HepG2 (cell line): ENCODE measurements around the gene ADAMTS20. TPM values are rescaled to one million over a fixed set of nuclear protein-coding genes. Genes with fewer than 3 reads are reported as not detected.

Source experiments
- ATAC-seq: fragments of 200-7000 bp; cut with Tn5 transposase; 3 replicates; pipeline ENCODE4 v1.9.1; 2020; ENCODE audit warnings: mild to moderate bottlenecking, moderate library complexity
- BruUV-seq: library from RNA; stranded (reverse); fragments of 400-500 nt; replicated peaks from 2 replicates; lab custom pipeline; 2021; lab: Mats Ljungman, UMichigan
- CTCF ChIA-PET: fragments of 300-600 bp; formaldehyde crosslinking; extraction: SDS; loops from one replicate; lab custom pipeline; 2021; ENCODE audit warnings: low total read pairs, inconsistent platforms, low intra/inter-chr PET ratio; lab: Yijun Ruan, JAX
- POLR2A ChIA-PET: fragments of 350-600 bp; sonication (Branson Sonifier 250); formaldehyde crosslinking; loops from one replicate; lab custom pipeline; 2020; ENCODE audit warnings: antibody characterized with exemption, inconsistent platforms; lab: Yijun Ruan, JAX
- DNase-seq: peaks from one replicate; pipeline ENCODE4 v3.0.0-alpha.2; 2015; ENCODE audit warnings: low spot score
- FAIRE-seq: peaks from 3 replicates; lab custom pipeline; 2011; peaks lifted over from hg19 to GRCh38; lab: Jason Lieb, UNC
- H2AFZ ChIP-seq: one replicate; pipeline ENCODE4 v1.6.1; 2011; ENCODE audit warnings: low read length, inconsistent platforms
- H3K27ac ChIP-seq: fragments of 300-600 bp; 3 replicates; pipeline ENCODE4 v1.8.0; 2011; ENCODE audit warnings: mixed run types, mild to moderate bottlenecking, mixed read lengths, low read length, inconsistent platforms; ENCODE audit not compliant: insufficient read depth; ENCODE audit errors: extremely low read length
- H3K27me3 ChIP-seq, 2 experiments: fragments of 200-600 bp in 1 of 2; 2 replicates in 1 of 2; 3 replicates in 1 of 2; pipeline versions ENCODE4 v1.6.0 to v1.8.0; 2011; ENCODE audit warnings: low read length in 2 of 2, mild to moderate bottlenecking in 2 of 2, moderate library complexity in 2 of 2, inconsistent platforms in 1 of 2; ENCODE audit not compliant: insufficient read depth in 2 of 2, control insufficient read depth in 1 of 2
- H3K36me3 ChIP-seq, 2 experiments: fragments of 200-600 bp in 1 of 2; replicated peaks in 1 of 2; 2 replicates in 1 of 2; 3 replicates in 1 of 2; pipeline versions ENCODE4 v1.5.1 to v1.8.0; 2011; ENCODE audit warnings: low read length in 2 of 2, inconsistent platforms in 1 of 2; ENCODE audit not compliant: insufficient read depth in 2 of 2, control insufficient read depth in 1 of 2
- H3K4me1 ChIP-seq: 2 replicates; pipeline ENCODE4 v1.5.1; 2012; ENCODE audit warnings: low read length, inconsistent platforms; ENCODE audit not compliant: insufficient read depth
- H3K4me2 ChIP-seq: 2 replicates; pipeline ENCODE4 v1.6.0; 2011; ENCODE audit warnings: low read depth, low read length, inconsistent platforms
- H3K4me3 ChIP-seq, 3 experiments: fragments of 200-600 bp in 1 of 3; sonication (generic), shearing (Covaris generic) in 1 of 3; replicated peaks in 1 of 3; 2 replicates each; pipeline ENCODE4 v1.5.1; 2011 to 2016; ENCODE audit warnings: low read length in 3 of 3, inconsistent platforms in 2 of 3, low read depth in 2 of 3, mild to moderate bottlenecking in 2 of 3, control low read depth in 1 of 3, mixed read lengths in 1 of 3; ENCODE audit not compliant: insufficient read depth in 1 of 3
- H3K79me2 ChIP-seq: one replicate; pipeline ENCODE4 v1.6.1; 2011; ENCODE audit warnings: low read length, inconsistent platforms; ENCODE audit not compliant: insufficient read depth
- H3K9ac ChIP-seq: 2 replicates; pipeline ENCODE4 v1.6.0; 2011; ENCODE audit warnings: mild to moderate bottlenecking, low read depth, low read length, inconsistent platforms; ENCODE audit not compliant: insufficient read depth
- H3K9me3 ChIP-seq: 2 replicates; pipeline ENCODE4 v1.5.1; 2012; ENCODE audit warnings: mild to moderate bottlenecking, low read length
- H4K20me1 ChIP-seq: 2 replicates; pipeline ENCODE4 v1.6.0; 2011; ENCODE audit warnings: inconsistent platforms, mild to moderate bottlenecking, low read length, moderate library complexity; ENCODE audit not compliant: insufficient read depth
- ATM ChIP-seq: fragments of 450-650 bp; IDR thresholded peaks from 2 replicates; pipeline ENCODE4 v1.7.1; 2017; ENCODE audit warnings: mild to moderate bottlenecking, borderline replicate concordance
- GABPB1 ChIP-seq: IDR thresholded peaks from 2 replicates; pipeline ENCODE4 v1.6.1; 2016; ENCODE audit warnings: mild to moderate bottlenecking, missing genetic modification reagents, moderate library complexity, missing compliant biosample characterization
- MED13 ChIP-seq: sonication (generic); formaldehyde crosslinking; IDR thresholded peaks from 2 replicates; pipeline ENCODE4 v1.5.0; 2020; ENCODE audit warnings: missing genetic modification reagents
- ZNF274 ChIP-seq: sonication (generic); formaldehyde crosslinking; IDR thresholded peaks from 2 replicates; pipeline ENCODE4 v1.5.1; 2020; ENCODE audit warnings: mild to moderate bottlenecking, missing genetic modification reagents
- ZNF746 ChIP-seq: sonication (generic); formaldehyde crosslinking; IDR thresholded peaks from 2 replicates; pipeline ENCODE4 v1.8.0; 2022; ENCODE audit warnings: mild to moderate bottlenecking, missing genetic modification reagents
- in situ Hi-C: cut with HindIII; loops from 2 replicates; pipeline ENCODE4 v1.10.0; 2017; ENCODE audit warnings: low pct_unique_long_range_greater_than_20kb; ENCODE audit not compliant: extremely low pct_ligation_motif_present
- intact Hi-C: fragments of 100-400 bp; cut with micrococcal nuclease; formaldehyde crosslinking; loops from one replicate; pipeline ENCODE4 v1.10.0; 2022; ENCODE audit not compliant: unreplicated experiment
- polyA plus RNA-seq, 8 experiments: library from polyadenylated mRNA; depleted of rRNA in 3 of 8; stranded (reverse) in 7 of 8; unstranded in 1 of 8; fragments of >200 nt; fragmentation: Illumina TruSeq in 4 of 8; extraction: Trizol in 4 of 8; gene quantifications; 2 replicates each; pipeline versions ENCODE4 v1.2.1 to v1.2.3, GENCODE V29; 2011 to 2016; ENCODE audit warnings: low read depth in 4 of 8, missing spikeins in 1 of 8, mixed read lengths in 1 of 8; ENCODE audit not compliant: insufficient read depth in 1 of 8
- total RNA-seq, 5 experiments: library from RNA; depleted of rRNA; stranded (reverse); fragments of >200 nt; fragmentation: Illumina TruSeq; extraction: Trizol; gene quantifications; 2 replicates each; pipeline ENCODE4 v1.2.3, GENCODE V29; 2016; ENCODE audit warnings: low read depth in 1 of 5
- TF ChIP-seq, protein P1 (sequence below): IDR thresholded peaks from 2 replicates; pipeline ENCODE4 v1.6.1; 2012; ENCODE audit warnings: inconsistent platforms
- TF ChIP-seq, protein P2 (sequence below): IDR thresholded peaks from 2 replicates; pipeline ENCODE4 v1.6.1; 2016; ENCODE audit warnings: low read depth, missing genetic modification reagents, missing compliant biosample characterization

Gene ADAMTS20
- total and polyA plus RNA-seq, 2 of the 13 experiments (the other 11 are each of a cell fraction or from before 2014, with no cell fraction given), result not detected

DNA sequence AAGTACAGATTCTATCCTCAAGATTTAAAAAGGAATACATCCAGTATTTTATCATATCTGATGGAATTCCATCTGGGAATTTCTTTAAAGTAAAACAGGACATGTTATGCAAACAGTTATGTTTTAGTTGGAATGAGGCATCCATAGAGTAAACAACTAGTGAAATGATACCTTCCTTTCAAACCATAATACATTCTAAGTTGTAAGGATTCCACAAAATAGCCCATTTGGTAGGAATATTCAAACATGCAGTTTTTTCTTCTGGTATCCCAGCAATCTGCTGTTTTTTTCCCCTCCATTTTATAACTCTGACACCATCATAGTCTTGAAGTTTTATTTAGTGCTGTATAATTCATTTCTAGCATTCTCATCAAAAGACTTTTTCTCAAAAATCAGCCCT, 149.6 kb downstream of the ADAMTS20 start:
- Histone ChIP-seq H3K9ac (no peak overlapping the region), H3K27me3 (no peaks in the 10 kb centered on the region), H3K4me1 (no peaks in the 10 kb centered on the region), H4K20me1 (no peaks in the 10 kb centered on the region), H3K27ac (no peak overlapping the region), H3K9me3 (no peaks in the 10 kb centered on the region), H3K36me3 (no peaks in the 10 kb centered on the region), H2AFZ (no peak overlapping the region), H3K4me3 (no peak overlapping the region), H3K4me2 (no peak overlapping the region), H3K79me2 (no peaks in the 10 kb centered on the region)
- intact Hi-C loops (no loop called here), in situ Hi-C loops (no loop called here)
- ATAC-seq (no peak), FAIRE-seq (no peak), DNase-seq (no peak)
- no peak for TF ChIP-seq GABPB1
- TF ChIP-seq, protein P1, sequence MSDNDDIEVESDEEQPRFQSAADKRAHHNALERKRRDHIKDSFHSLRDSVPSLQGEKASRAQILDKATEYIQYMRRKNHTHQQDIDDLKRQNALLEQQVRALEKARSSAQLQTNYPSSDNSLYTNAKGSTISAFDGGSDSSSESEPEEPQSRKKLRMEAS, result no peak
- TF ChIP-seq, protein P2, sequence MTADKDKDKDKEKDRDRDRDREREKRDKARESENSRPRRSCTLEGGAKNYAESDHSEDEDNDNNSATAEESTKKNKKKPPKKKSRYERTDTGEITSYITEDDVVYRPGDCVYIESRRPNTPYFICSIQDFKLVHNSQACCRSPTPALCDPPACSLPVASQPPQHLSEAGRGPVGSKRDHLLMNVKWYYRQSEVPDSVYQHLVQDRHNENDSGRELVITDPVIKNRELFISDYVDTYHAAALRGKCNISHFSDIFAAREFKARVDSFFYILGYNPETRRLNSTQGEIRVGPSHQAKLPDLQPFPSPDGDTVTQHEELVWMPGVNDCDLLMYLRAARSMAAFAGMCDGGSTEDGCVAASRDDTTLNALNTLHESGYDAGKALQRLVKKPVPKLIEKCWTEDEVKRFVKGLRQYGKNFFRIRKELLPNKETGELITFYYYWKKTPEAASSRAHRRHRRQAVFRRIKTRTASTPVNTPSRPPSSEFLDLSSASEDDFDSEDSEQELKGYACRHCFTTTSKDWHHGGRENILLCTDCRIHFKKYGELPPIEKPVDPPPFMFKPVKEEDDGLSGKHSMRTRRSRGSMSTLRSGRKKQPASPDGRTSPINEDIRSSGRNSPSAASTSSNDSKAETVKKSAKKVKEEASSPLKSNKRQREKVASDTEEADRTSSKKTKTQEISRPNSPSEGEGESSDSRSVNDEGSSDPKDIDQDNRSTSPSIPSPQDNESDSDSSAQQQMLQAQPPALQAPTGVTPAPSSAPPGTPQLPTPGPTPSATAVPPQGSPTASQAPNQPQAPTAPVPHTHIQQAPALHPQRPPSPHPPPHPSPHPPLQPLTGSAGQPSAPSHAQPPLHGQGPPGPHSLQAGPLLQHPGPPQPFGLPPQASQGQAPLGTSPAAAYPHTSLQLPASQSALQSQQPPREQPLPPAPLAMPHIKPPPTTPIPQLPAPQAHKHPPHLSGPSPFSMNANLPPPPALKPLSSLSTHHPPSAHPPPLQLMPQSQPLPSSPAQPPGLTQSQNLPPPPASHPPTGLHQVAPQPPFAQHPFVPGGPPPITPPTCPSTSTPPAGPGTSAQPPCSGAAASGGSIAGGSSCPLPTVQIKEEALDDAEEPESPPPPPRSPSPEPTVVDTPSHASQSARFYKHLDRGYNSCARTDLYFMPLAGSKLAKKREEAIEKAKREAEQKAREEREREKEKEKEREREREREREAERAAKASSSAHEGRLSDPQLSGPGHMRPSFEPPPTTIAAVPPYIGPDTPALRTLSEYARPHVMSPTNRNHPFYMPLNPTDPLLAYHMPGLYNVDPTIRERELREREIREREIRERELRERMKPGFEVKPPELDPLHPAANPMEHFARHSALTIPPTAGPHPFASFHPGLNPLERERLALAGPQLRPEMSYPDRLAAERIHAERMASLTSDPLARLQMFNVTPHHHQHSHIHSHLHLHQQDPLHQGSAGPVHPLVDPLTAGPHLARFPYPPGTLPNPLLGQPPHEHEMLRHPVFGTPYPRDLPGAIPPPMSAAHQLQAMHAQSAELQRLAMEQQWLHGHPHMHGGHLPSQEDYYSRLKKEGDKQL, result no peak
- no peak for TF ChIP-seq ZNF746
- no peak for TF ChIP-seq ATM
- no peak for TF ChIP-seq MED13 (CRISPR knock-in tag)
- TF ChIP-seq ZNF274 (CRISPR knock-in tag), result no peak
- ChIA-PET POLR2A (no interaction called here), CTCF (no interaction called here)
- no TSS peak for BruUV-seq
